IMR-90 (cell line): ENCODE results near the gene LIMK2. TPM values are rescaled to one million over a fixed set of nuclear protein-coding genes. Genes with fewer than 3 reads are reported as not detected.

Source experiments
- ATAC-seq: fragments of 200-7000 bp; cut with Tn5 transposase; 2 replicates; pipeline ENCODE4 v1.9.1; 2020; ENCODE audit warnings: low read depth, mild to moderate bottlenecking, moderate library complexity
- BruUV-seq: library from RNA; stranded (reverse); fragments of 400-500 nt; replicated peaks from 2 replicates; lab custom pipeline; 2021; lab: Mats Ljungman, UMichigan
- CTCF ChIA-PET: fragments of 300-600 bp; formaldehyde crosslinking; extraction: SDS; loops from one replicate; lab custom pipeline; 2021; ENCODE audit warnings: antibody characterized with exemption; lab: Yijun Ruan, JAX
- POLR2A ChIA-PET: fragments of 300-600 bp; sonication (Branson Sonifier 250); formaldehyde crosslinking; loops from one replicate; lab custom pipeline; 2022; ENCODE audit warnings: antibody characterized with exemption; ENCODE audit not compliant: unreplicated experiment; lab: Charles Lee
- DNase-seq: peaks from one replicate; pipeline ENCODE4 v3.0.0; 2013
- H2AFZ ChIP-seq: replicated peaks from 2 replicates; pipeline ENCODE3; 2013; ENCODE audit warnings: low read length, mild to moderate bottlenecking; ENCODE audit not compliant: poor library complexity
- H2AK5ac ChIP-seq: 2 replicates; pipeline ENCODE4 v1.6.1; 2013; ENCODE audit warnings: low read depth, low read length, inconsistent platforms
- H2AK9ac ChIP-seq: replicated peaks from 2 replicates; pipeline ENCODE3; 2013; ENCODE audit warnings: mild to moderate bottlenecking, low read depth, low read length, moderate library complexity; ENCODE audit not compliant: poor library complexity
- H2BK120ac ChIP-seq: 2 replicates; pipeline ENCODE4 v1.6.1; 2013; ENCODE audit warnings: low read depth, low read length, inconsistent platforms
- H2BK15ac ChIP-seq: 3 replicates; pipeline ENCODE4 v1.6.1; 2013; ENCODE audit warnings: low read depth, low read length, inconsistent platforms
- H2BK20ac ChIP-seq: 2 replicates; pipeline ENCODE4 v1.6.1; 2013; ENCODE audit warnings: low read depth, mild to moderate bottlenecking, inconsistent platforms, low read length, moderate library complexity
- H2BK5ac ChIP-seq: 2 replicates; pipeline ENCODE4 v1.6.1; 2013; ENCODE audit warnings: mild to moderate bottlenecking, low read depth, low read length, inconsistent platforms; ENCODE audit not compliant: poor library complexity, severe bottlenecking
- H3K14ac ChIP-seq: replicated peaks from 2 replicates; pipeline ENCODE4 v1.6.1; 2013; ENCODE audit warnings: low read depth, low read length, inconsistent platforms
- H3K18ac ChIP-seq: 2 replicates; pipeline ENCODE4 v1.6.1; 2013; ENCODE audit warnings: low read depth, low read length, control low read depth
- H3K23ac ChIP-seq: 2 replicates; pipeline ENCODE4 v1.6.1; 2013; ENCODE audit warnings: low read depth, low read length, inconsistent platforms
- H3K27ac ChIP-seq: 2 replicates; pipeline ENCODE4 v1.5.1; 2013; ENCODE audit warnings: mild to moderate bottlenecking, control low read depth, low read length; ENCODE audit not compliant: insufficient read depth
- H3K27me3 ChIP-seq: 2 replicates; pipeline ENCODE4 v1.6.1; 2013; ENCODE audit warnings: low read length; ENCODE audit not compliant: control insufficient read depth, insufficient read depth
- H3K36me3 ChIP-seq: 2 replicates; pipeline ENCODE4 v1.6.1; 2013; ENCODE audit warnings: low read length, mixed read lengths; ENCODE audit not compliant: control insufficient read depth, insufficient read depth
- H3K4ac ChIP-seq: 2 replicates; pipeline ENCODE4 v1.6.1; 2013; ENCODE audit warnings: low read depth, low read length, inconsistent platforms
- H3K4me1 ChIP-seq: 2 replicates; pipeline ENCODE4 v1.6.1; 2013; ENCODE audit warnings: low read length, mixed read lengths; ENCODE audit not compliant: control insufficient read depth, insufficient read depth
- H3K4me2 ChIP-seq: 2 replicates; pipeline ENCODE4 v1.6.1; 2013; ENCODE audit warnings: low read depth, mild to moderate bottlenecking, control low read depth, low read length, moderate library complexity
- H3K4me3 ChIP-seq: 2 replicates; pipeline ENCODE4 v1.5.1; 2013; ENCODE audit warnings: low read depth, mild to moderate bottlenecking, control low read depth, low read length, moderate library complexity; ENCODE audit not compliant: insufficient read depth
- H3K56ac ChIP-seq: 2 replicates; pipeline ENCODE4 v1.6.1; 2013; ENCODE audit warnings: low read length, inconsistent platforms; ENCODE audit not compliant: insufficient read depth; ENCODE audit errors: extremely low read depth
- H3K79me1 ChIP-seq, 2 experiments: 2 replicates each; pipeline ENCODE4 v1.6.1; 2013; ENCODE audit warnings: low read length in 2 of 2, inconsistent platforms in 1 of 2, low read depth in 1 of 2
- H3K9ac ChIP-seq: 2 replicates; pipeline ENCODE4 v1.6.1; 2013; ENCODE audit warnings: low read depth, low read length, control low read depth
- H3K9me1 ChIP-seq: 2 replicates; pipeline ENCODE4 v1.6.1; 2013; ENCODE audit warnings: low read length, inconsistent platforms; ENCODE audit not compliant: insufficient read depth
- H3K9me3 ChIP-seq: 2 replicates; pipeline ENCODE4 v1.6.1; 2013; ENCODE audit warnings: low read length; ENCODE audit not compliant: control insufficient read depth, insufficient read depth
- H4K20me1 ChIP-seq: 2 replicates; pipeline ENCODE4 v1.6.1; 2013; ENCODE audit warnings: low read length, inconsistent platforms; ENCODE audit not compliant: insufficient read depth
- H4K5ac ChIP-seq: 2 replicates; pipeline ENCODE4 v1.6.1; 2013; ENCODE audit warnings: mild to moderate bottlenecking, low read depth, low read length, control low read depth
- H4K8ac ChIP-seq, 2 experiments: 2 replicates each; pipeline ENCODE4 v1.6.1; 2013; ENCODE audit warnings: low read depth in 2 of 2, low read length in 2 of 2, control low read depth in 1 of 2, inconsistent platforms in 1 of 2
- H4K91ac ChIP-seq: 2 replicates; pipeline ENCODE4 v1.6.1; 2013; ENCODE audit warnings: low read depth, low read length, inconsistent platforms; ENCODE audit not compliant: insufficient read depth
- BHLHE40 ChIP-seq: fragments of 150-350 bp; IDR thresholded peaks from 2 replicates; pipeline ENCODE4 v1.6.1; 2016; ENCODE audit warnings: mild to moderate bottlenecking, low read depth, low read length
- CEBPB ChIP-seq: IDR thresholded peaks from 2 replicates; pipeline ENCODE4 v1.6.1; 2012; ENCODE audit warnings: low read depth, low read length, improper control_type of control experiment
- CHD1 ChIP-seq: IDR thresholded peaks from 2 replicates; pipeline ENCODE4 v1.6.1; 2012; ENCODE audit warnings: low read depth, low read length, improper control_type of control experiment
- FOS ChIP-seq: fragments of 150-350 bp; IDR thresholded peaks from 2 replicates; pipeline ENCODE4 v1.6.1; 2016; ENCODE audit warnings: low read depth, low read length
- MAFK ChIP-seq: IDR thresholded peaks from 2 replicates; pipeline ENCODE4 v1.6.1; 2012; ENCODE audit warnings: low read depth, low read length, improper control_type of control experiment
- MAZ ChIP-seq: IDR thresholded peaks from 2 replicates; pipeline ENCODE4 v1.6.1; 2012; ENCODE audit warnings: low read depth, mild to moderate bottlenecking, low read length, improper control_type of control experiment, moderate library complexity, borderline replicate concordance
- MXI1 ChIP-seq: IDR thresholded peaks from 2 replicates; pipeline ENCODE4 v1.6.1; 2012; ENCODE audit warnings: low read depth, mild to moderate bottlenecking, low read length, moderate library complexity, borderline replicate concordance
- NFE2L2 ChIP-seq: fragments of 150-350 bp; IDR thresholded peaks from 2 replicates; pipeline ENCODE4 v1.6.1; 2016; ENCODE audit warnings: low read depth, mild to moderate bottlenecking, low read length
- POLR2A ChIP-seq: IDR thresholded peaks from 2 replicates; pipeline ENCODE4 v1.6.1; 2012; ENCODE audit warnings: mild to moderate bottlenecking, low read depth, low read length
- RAD21 ChIP-seq: IDR thresholded peaks from 2 replicates; pipeline ENCODE4 v1.6.1; 2012; ENCODE audit warnings: low read length, improper control_type of control experiment
- RCOR1 ChIP-seq: IDR thresholded peaks from 2 replicates; pipeline ENCODE4 v1.6.1; 2012; ENCODE audit warnings: mild to moderate bottlenecking, low read length, improper control_type of control experiment; ENCODE audit not compliant: insufficient replicate concordance
- RFX5 ChIP-seq: IDR thresholded peaks from 2 replicates; pipeline ENCODE4 v1.8.0; 2012; ENCODE audit warnings: low read depth, mild to moderate bottlenecking, low read length, moderate library complexity
- SMC3 ChIP-seq: fragments of 150-350 bp; IDR thresholded peaks from 2 replicates; pipeline ENCODE4 v1.6.1; 2016; ENCODE audit warnings: low read depth, mild to moderate bottlenecking, antibody characterized with exemption, low read length, moderate library complexity
- WGBS, 2 experiments: methylation state at CpG; one replicate each; pipeline versions ENCODE4 v1.1.5 to v1.1.7; 2013; ENCODE audit warnings: missing lambda C conversion rate in 2 of 2; ENCODE audit not compliant: insufficient read length in 1 of 2; ENCODE audit errors: extremely low coverage in 2 of 2; 5-methylcytosine and 5-hydroxymethylcytosine counted together
- dilution Hi-C: fragments of 300-500 bp; cut with HindIII; formaldehyde crosslinking; loops from one replicate; pipeline ENCODE4 v1.14.3; 2018; ENCODE audit warnings: low sequenced_read_pairs; ENCODE audit not compliant: unreplicated experiment
- in situ Hi-C: fragments of 300-500 bp; cut with MboI; formaldehyde crosslinking; loops from 3 replicates; pipeline ENCODE4 v1.14.3; 2019; ENCODE audit warnings: low sequenced_read_pairs, inconsistent platforms, mixed read lengths
- intact Hi-C: fragments of 100-400 bp; cut with micrococcal nuclease; formaldehyde crosslinking; loops from 2 replicates; pipeline ENCODE4 v1.10.0; 2022
- polyA plus RNA-seq, 3 experiments: library from polyadenylated mRNA; depleted of rRNA; stranded (reverse); fragments of >200 nt; gene quantifications; 2 replicates each; pipeline ENCODE4 v1.2.3, GENCODE V29; 2012; ENCODE audit warnings: low replicate concordance in 1 of 3
- total RNA-seq: library from RNA; depleted of rRNA; stranded (reverse); fragments of >200 nt; gene quantifications from 2 replicates; pipeline ENCODE4 v1.2.3, GENCODE V29; 2012
- TF ChIP-seq, protein P1 (sequence below): fragments of 150-350 bp; IDR thresholded peaks from 2 replicates; pipeline ENCODE4 v1.6.1; 2017; ENCODE audit warnings: mild to moderate bottlenecking, antibody characterized with exemption, low read length, low read depth
- TF ChIP-seq, protein P2 (sequence below): fragments of 150-350 bp; IDR thresholded peaks from 2 replicates; pipeline ENCODE4 v1.6.1; 2016; ENCODE audit warnings: low read depth, mild to moderate bottlenecking, low read length, moderate library complexity, borderline replicate concordance
- TF ChIP-seq, protein P3 (sequence below): conservative IDR thresholded peaks from 2 replicates; pipeline ENCODE4 v1.5.1; 2012; ENCODE audit warnings: mild to moderate bottlenecking, low read depth, low read length, improper control_type of control experiment

LIMK2 gene
- total and polyA plus RNA-seq, 2 of the 4 experiments (the other 2 are of a cell fraction) = 14.5 to 31.9 TPM

DNA sequence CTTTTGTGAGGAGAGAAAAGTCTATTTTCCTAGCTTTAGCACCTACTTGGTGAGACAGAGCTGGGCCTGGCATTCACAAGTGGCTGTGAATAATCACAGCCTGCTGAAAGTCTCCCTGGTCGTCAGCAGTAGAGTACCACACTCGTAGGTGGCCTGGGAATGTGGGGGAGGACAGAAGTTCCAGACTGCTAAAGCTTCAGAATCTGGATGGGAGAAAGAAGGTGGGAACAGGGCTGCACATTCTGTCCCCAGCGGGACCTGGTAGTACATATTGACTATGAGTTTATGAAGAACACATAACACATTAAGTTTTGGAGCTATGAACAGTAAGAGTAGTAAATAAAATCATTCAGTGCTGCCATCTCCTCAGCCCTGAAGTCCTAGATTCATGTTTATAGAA lies 19.0 kb upstream of the LIMK2 start:
- ATAC-seq (peak; percentile 35; the same call in 1 of the 2 replicates), DNase-seq (no peak)
- Histone ChIP-seq H2BK5ac (peak overlapping the region; percentile 22), H3K27me3 (no peaks in the 10 kb centered on the region), H4K5ac (peak overlapping the region; percentile 49), H2AFZ (no peak overlapping the region), H3K79me1 (peaks cover 25 to 59% of the 10 kb centered on the region in 2 experiments), H2BK15ac (no peak overlapping the region), H2AK9ac (no peak overlapping the region), H3K4me3 (no peak overlapping the region), H3K9me1 (peaks cover 7% of the 10 kb centered on the region; the same call in 1 of the 2 replicates), H3K27ac (peak overlapping the region; percentile 52), H3K14ac (no peak overlapping the region), H3K4me2 (no peak overlapping the region), H4K8ac (peak overlapping the region; percentile 12 to 34; a peak in 2 of 4 replicates), H3K56ac (no peak overlapping the region), H3K9ac (peak overlapping the region; percentile 41; the same call in 1 of the 2 replicates), H2BK120ac (peak overlapping the region; percentile 36), H3K36me3 (peaks cover 18% of the 10 kb centered on the region), H4K20me1 (peaks cover 18% of the 10 kb centered on the region; the same call in 1 of the 2 replicates), H4K91ac (peak overlapping the region; percentile 65; the same call in 1 of the 2 replicates), H2AK5ac (peak overlapping the region; percentile 86; the same call in 1 of the 2 replicates), H3K9me3 (no peaks in the 10 kb centered on the region), H3K4me1 (peaks cover 9% of the 10 kb centered on the region), H3K4ac (peak overlapping the region; percentile 58; the same call in 1 of the 2 replicates), H3K18ac (peak overlapping the region; percentile 20), H2BK20ac (peak overlapping the region; percentile 24; the same call in 1 of the 2 replicates), H3K23ac (peak overlapping the region; percentile 2; the same call in 1 of the 2 replicates)
- dilution Hi-C loops = no loop called here
- 20% methylated on average over 1 of the region's 3 CpGs; no CpG with 5 or more reads in 1 of the 2 experiments for WGBS, 2 experiments
- in situ Hi-C loops = no loop called here
- CTCF ChIA-PET = no interaction called here
- BruUV-seq = no TSS peak
- intact Hi-C loops = no loop called here
- POLR2A ChIA-PET = no interaction called here
- TF ChIP-seq MAZ = no peak
- no peak for TF ChIP-seq POLR2A
- TF ChIP-seq RFX5 = no peak
- TF ChIP-seq, protein P1, sequence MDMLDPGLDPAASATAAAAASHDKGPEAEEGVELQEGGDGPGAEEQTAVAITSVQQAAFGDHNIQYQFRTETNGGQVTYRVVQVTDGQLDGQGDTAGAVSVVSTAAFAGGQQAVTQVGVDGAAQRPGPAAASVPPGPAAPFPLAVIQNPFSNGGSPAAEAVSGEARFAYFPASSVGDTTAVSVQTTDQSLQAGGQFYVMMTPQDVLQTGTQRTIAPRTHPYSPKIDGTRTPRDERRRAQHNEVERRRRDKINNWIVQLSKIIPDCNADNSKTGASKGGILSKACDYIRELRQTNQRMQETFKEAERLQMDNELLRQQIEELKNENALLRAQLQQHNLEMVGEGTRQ = no peak
- TF ChIP-seq RCOR1 = no peak
- TF ChIP-seq, protein P2, sequence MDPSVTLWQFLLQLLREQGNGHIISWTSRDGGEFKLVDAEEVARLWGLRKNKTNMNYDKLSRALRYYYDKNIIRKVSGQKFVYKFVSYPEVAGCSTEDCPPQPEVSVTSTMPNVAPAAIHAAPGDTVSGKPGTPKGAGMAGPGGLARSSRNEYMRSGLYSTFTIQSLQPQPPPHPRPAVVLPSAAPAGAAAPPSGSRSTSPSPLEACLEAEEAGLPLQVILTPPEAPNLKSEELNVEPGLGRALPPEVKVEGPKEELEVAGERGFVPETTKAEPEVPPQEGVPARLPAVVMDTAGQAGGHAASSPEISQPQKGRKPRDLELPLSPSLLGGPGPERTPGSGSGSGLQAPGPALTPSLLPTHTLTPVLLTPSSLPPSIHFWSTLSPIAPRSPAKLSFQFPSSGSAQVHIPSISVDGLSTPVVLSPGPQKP = no peak
- no peak for TF ChIP-seq RAD21
- TF ChIP-seq SMC3 = no peak
- no peak for TF ChIP-seq BHLHE40
- TF ChIP-seq FOS = no peak
- no peak for TF ChIP-seq NFE2L2
- no peak for TF ChIP-seq CHD1
- TF ChIP-seq MXI1 = no peak
- TF ChIP-seq, protein P3, sequence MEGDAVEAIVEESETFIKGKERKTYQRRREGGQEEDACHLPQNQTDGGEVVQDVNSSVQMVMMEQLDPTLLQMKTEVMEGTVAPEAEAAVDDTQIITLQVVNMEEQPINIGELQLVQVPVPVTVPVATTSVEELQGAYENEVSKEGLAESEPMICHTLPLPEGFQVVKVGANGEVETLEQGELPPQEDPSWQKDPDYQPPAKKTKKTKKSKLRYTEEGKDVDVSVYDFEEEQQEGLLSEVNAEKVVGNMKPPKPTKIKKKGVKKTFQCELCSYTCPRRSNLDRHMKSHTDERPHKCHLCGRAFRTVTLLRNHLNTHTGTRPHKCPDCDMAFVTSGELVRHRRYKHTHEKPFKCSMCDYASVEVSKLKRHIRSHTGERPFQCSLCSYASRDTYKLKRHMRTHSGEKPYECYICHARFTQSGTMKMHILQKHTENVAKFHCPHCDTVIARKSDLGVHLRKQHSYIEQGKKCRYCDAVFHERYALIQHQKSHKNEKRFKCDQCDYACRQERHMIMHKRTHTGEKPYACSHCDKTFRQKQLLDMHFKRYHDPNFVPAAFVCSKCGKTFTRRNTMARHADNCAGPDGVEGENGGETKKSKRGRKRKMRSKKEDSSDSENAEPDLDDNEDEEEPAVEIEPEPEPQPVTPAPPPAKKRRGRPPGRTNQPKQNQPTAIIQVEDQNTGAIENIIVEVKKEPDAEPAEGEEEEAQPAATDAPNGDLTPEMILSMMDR = no peak
- no peak for TF ChIP-seq CEBPB
- TF ChIP-seq MAFK = no peak
